CD14-positive monocyte (primary cell): ENCODE measurements around the gene CCDC43. TPM values are rescaled to one million over a fixed set of nuclear protein-coding genes. Genes with fewer than 3 reads are reported as not detected.
A peak's percentile ranks its signal among the peaks of the same experiment; 100 is the strongest.
"Not testable (repeated sequence)": the region's sequence is repeated elsewhere in the genome, so short reads cannot be mapped to it uniquely, and the experiment has no call there.

ENCODE experiments used
- DNase-seq, 3 donors: peaks; one replicate each; pipeline ENCODE4 v3.0.0-alpha.2; 2011 to 2022
- H2AFZ ChIP-seq: 2 replicates; pipeline ENCODE4 v1.6.0; 2012; ENCODE audit warnings: mild to moderate bottlenecking, low read depth, low read length, inconsistent platforms; ENCODE audit not compliant: insufficient read depth, poor library complexity, severe bottlenecking
- H3K27ac ChIP-seq, 2 donors: 1 replicate in 1 of 2; 2 replicates in 1 of 2; pipeline ENCODE4 v1.5.1; 2012 to 2013; ENCODE audit warnings: low read length in 2 of 2, control low read depth in 1 of 2, inconsistent platforms in 1 of 2, low read depth in 1 of 2, mild to moderate bottlenecking in 1 of 2
- H3K27me3 ChIP-seq, 2 donors: one replicate each; pipeline versions ENCODE4 v1.6.0 to v1.6.1; 2011 to 2013; ENCODE audit warnings: low read length in 2 of 2; ENCODE audit not compliant: control insufficient read depth in 2 of 2, insufficient read depth in 2 of 2
- H3K36me3 ChIP-seq, 2 donors: replicated peaks in 1 of 2; 1 replicate in 1 of 2; 2 replicates in 1 of 2; pipeline versions ENCODE4 v1.5.1 to v1.6.1; 2012 to 2013; ENCODE audit warnings: low read length in 2 of 2, control low read depth in 1 of 2, inconsistent platforms in 1 of 2, mild to moderate bottlenecking in 1 of 2; ENCODE audit not compliant: insufficient read depth in 2 of 2, control insufficient read depth in 1 of 2
- H3K4me1 ChIP-seq, 2 donors: 1 replicate in 1 of 2; 2 replicates in 1 of 2; pipeline versions ENCODE4 v1.5.1 to v1.6.1; 2012 to 2013; ENCODE audit warnings: low read length in 2 of 2, control low read depth in 1 of 2, inconsistent platforms in 1 of 2, mild to moderate bottlenecking in 1 of 2, moderate library complexity in 1 of 2; ENCODE audit not compliant: insufficient read depth in 2 of 2, control insufficient read depth in 1 of 2
- H3K4me2 ChIP-seq: replicated peaks from 2 replicates; pipeline ENCODE3; 2012; ENCODE audit warnings: low read length, moderate library complexity, mild to moderate bottlenecking; ENCODE audit not compliant: poor library complexity, severe bottlenecking; ENCODE audit errors: extremely low read depth
- H3K4me3 ChIP-seq, 3 experiments: fragments of 200-600 bp in 1 of 3; sonication (generic) in 1 of 3; replicated peaks in 1 of 3; 1 replicate in 2 of 3; 2 replicates in 1 of 3; pipeline ENCODE4 v1.5.1; 2011 to 2013; ENCODE audit warnings: low read length in 3 of 3, mild to moderate bottlenecking in 3 of 3, control low read depth in 2 of 3, low read depth in 2 of 3, inconsistent platforms in 1 of 3, moderate library complexity in 1 of 3
- H3K79me2 ChIP-seq: 2 replicates; pipeline ENCODE4 v1.6.0; 2012; ENCODE audit warnings: mild to moderate bottlenecking, control low read depth, inconsistent platforms, low read length, moderate library complexity; ENCODE audit not compliant: insufficient read depth
- H3K9ac ChIP-seq: 2 replicates; pipeline ENCODE4 v1.6.0; 2017; ENCODE audit warnings: low read length, mild to moderate bottlenecking; ENCODE audit not compliant: insufficient read depth, poor library complexity, severe bottlenecking
- H3K9me3 ChIP-seq, 2 donors: replicated peaks in 1 of 2; 1 replicate in 1 of 2; 2 replicates in 1 of 2; pipeline versions ENCODE4 v1.5.1 to v1.6.1; 2012 to 2013; ENCODE audit warnings: low read length in 2 of 2, control low read depth in 1 of 2; ENCODE audit not compliant: control insufficient read depth in 1 of 2, insufficient read depth in 1 of 2
- H4K20me1 ChIP-seq: 2 replicates; pipeline ENCODE4 v1.6.0; 2012; ENCODE audit warnings: mild to moderate bottlenecking, low read length, control low read depth, moderate library complexity; ENCODE audit not compliant: insufficient read depth
- H3K27ac Mint-ChIP-seq, 7 donors: one replicate each; pipeline ENCODE4 v1.8.0; 2020; ENCODE audit warnings: mild to moderate bottlenecking in 7 of 7, mixed read lengths in 7 of 7, moderate library complexity in 6 of 7, inconsistent platforms in 2 of 7
- H3K27me3 Mint-ChIP-seq, 3 donors: one replicate each; pipeline ENCODE4 v1.8.0; 2021 to 2022; ENCODE audit warnings: low read depth in 3 of 3, mild to moderate bottlenecking in 3 of 3, mixed read lengths in 3 of 3, moderate library complexity in 3 of 3, inconsistent platforms in 1 of 3
- H3K36me3 Mint-ChIP-seq, 2 donors: one replicate each; pipeline ENCODE4 v1.8.0; 2020; ENCODE audit warnings: mixed read lengths in 2 of 2, inconsistent platforms in 1 of 2, mild to moderate bottlenecking in 1 of 2
- H3K4me1 Mint-ChIP-seq: one replicate; pipeline ENCODE4 v1.8.0; 2020; ENCODE audit warnings: mild to moderate bottlenecking, mixed read lengths
- H3K4me3 Mint-ChIP-seq, 2 donors: one replicate each; pipeline ENCODE4 v1.8.0; 2020; ENCODE audit warnings: mild to moderate bottlenecking in 2 of 2, mixed read lengths in 2 of 2, moderate library complexity in 1 of 2
- H3K9me3 Mint-ChIP-seq, 7 donors: one replicate each; pipeline ENCODE4 v1.8.0; 2020 to 2022; ENCODE audit warnings: mixed read lengths in 7 of 7, mild to moderate bottlenecking in 6 of 7, moderate library complexity in 6 of 7, inconsistent platforms in 2 of 7
- CTCF ChIP-seq: fragments of 200-600 bp; IDR thresholded peaks from one replicate; pipeline ENCODE4 v1.8.0; 2022; ENCODE audit warnings: antibody characterized with exemption, mild to moderate bottlenecking
- WGBS: methylation state at CpG from one replicate; pipeline ENCODE4 v1.1.5; 2013; ENCODE audit warnings: missing lambda C conversion rate; ENCODE audit not compliant: insufficient coverage; 5-methylcytosine and 5-hydroxymethylcytosine counted together
- intact Hi-C, 2 donors: fragments of 100-400 bp; cut with micrococcal nuclease; formaldehyde crosslinking; loops; one replicate each; pipeline versions ENCODE4 v1.15.0 to v1.15.1; 2023
- polyA plus RNA-seq, 3 donors: library from polyadenylated mRNA; depleted of rRNA in 1 of 3; unstranded in 2 of 3; stranded (reverse) in 1 of 3; fragments of 300-500 nt in 2 of 3; fragments of >200 nt in 1 of 3; fragmentation: Illumina TruSeq in 2 of 3; gene quantifications; 1 replicate in 2 of 3; 2 replicates in 1 of 3; pipeline ENCODE4 v1.2.3, GENCODE V29; 2012 to 2021

The CCDC43 gene
- polyA plus RNA-seq, 3 donors, result 6.9 to 19.7 (median 12.8) TPM

- no peak overlapping the region for H3K4me2 ChIP-seq
- peaks cover 36% of the 10 kb centered on the region for H3K4me1 Mint-ChIP-seq
- no peak for TF ChIP-seq CTCF
- no peaks in the 10 kb centered on the region for H3K9me3 ChIP-seq
- H3K36me3 ChIP-seq, result peaks cover 0 to 11% of the 10 kb centered on the region in 2 donors
- H4K20me1 ChIP-seq, result no peaks in the 10 kb centered on the region
- peaks cover 35% of the 10 kb centered on the region for H3K79me2 ChIP-seq
- H3K9ac ChIP-seq, result no peak overlapping the region
- H3K27ac ChIP-seq, result no peak overlapping the region
- no peak overlapping the region for H3K4me3 ChIP-seq
- no peaks in the 10 kb centered on the region for H3K9me3 Mint-ChIP-seq
- no peaks in the 10 kb centered on the region for H3K27me3 ChIP-seq
- DNase-seq, result no peak
- intact Hi-C loops, result no loop called here
- H3K4me3 Mint-ChIP-seq, result no peak overlapping the region
- H3K27ac Mint-ChIP-seq, result no peak overlapping the region
- no CpG with 5 or more reads among the region's 1 CpG for WGBS
- H2AFZ ChIP-seq, result no peak overlapping the region
- H3K4me1 ChIP-seq, result peaks cover 29 to 32% of the 10 kb centered on the region in 2 donors
- H3K36me3 Mint-ChIP-seq, result peaks cover 20% of the 10 kb centered on the region in 2 donors
- H3K27me3 Mint-ChIP-seq, result peaks cover 0 to 2% (median 2%) of the 10 kb centered on the region in 3 donors
These were observed 1.8 kb downstream of the CCDC43 start for GRCh38 chr17:44687756-44688155.

GRCh38 chr17:44683303-44683702 lies 6.3 kb downstream of the CCDC43 start:
- H3K27me3 Mint-ChIP-seq, H3K9me3 ChIP-seq, H3K9me3 Mint-ChIP-seq, H4K20me1 ChIP-seq, H3K27me3 ChIP-seq, H3K4me3 ChIP-seq, H3K9ac ChIP-seq, intact Hi-C loops: not testable (repeated sequence)
- Histone ChIP-seq H2AFZ (peak overlapping the region; percentile 36), H3K27ac (peak overlapping the region; percentile 66 to 77), H3K36me3 (peaks cover 32 to 54% of the 10 kb centered on the region in 2 donors), H3K79me2 (peaks cover 23% of the 10 kb centered on the region), H3K4me1 (peaks cover 14 to 15% of the 10 kb centered on the region in 2 donors), H3K4me2 (peak overlapping the region; percentile 17)
- H3K36me3 Mint-ChIP-seq, result peaks cover 48 to 51% of the 10 kb centered on the region in 2 donors
- peak overlapping the region; percentile 15 to 92 (median 88) for H3K27ac Mint-ChIP-seq
- H3K4me1 Mint-ChIP-seq, result peaks cover 13% of the 10 kb centered on the region
- DNase-seq, result peak; percentile 23 to 55 (median 34)
- peak overlapping the region in 1 of 2 donors; percentile 44 for H3K4me3 Mint-ChIP-seq
- 0% methylated on average over 2 of the region's 4 CpGs for WGBS
